Activated T-cell treated with anti-CD3 and anti-CD28 coated beads for 4 hours (primary cell): ENCODE results near the gene SHROOM1.

ENCODE experiments used
- DNase-seq: peaks from one replicate; pipeline ENCODE4 v3.0.0-alpha.2; 2020

Gene SHROOM1

DNA sequence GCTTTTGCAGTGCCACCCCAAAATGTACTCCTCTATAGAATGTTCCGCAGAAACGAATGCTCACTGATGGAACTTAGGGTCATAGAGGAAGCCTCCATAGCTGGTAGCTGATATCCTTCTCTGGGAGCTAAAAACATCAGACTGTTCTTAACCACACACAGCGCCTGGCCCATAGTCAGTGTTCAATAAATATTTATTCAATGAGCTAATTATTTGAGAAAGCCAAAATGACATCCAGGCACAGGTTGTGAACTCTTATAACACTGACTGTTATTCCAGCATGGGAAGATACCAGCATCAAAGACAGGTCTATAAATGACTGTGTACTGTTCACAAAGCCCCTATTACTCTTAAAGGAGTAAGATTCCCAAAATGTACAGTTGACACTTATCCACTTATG, 22.9 kb upstream of the SHROOM1 start:
- no peak for DNase-seq

DNA sequence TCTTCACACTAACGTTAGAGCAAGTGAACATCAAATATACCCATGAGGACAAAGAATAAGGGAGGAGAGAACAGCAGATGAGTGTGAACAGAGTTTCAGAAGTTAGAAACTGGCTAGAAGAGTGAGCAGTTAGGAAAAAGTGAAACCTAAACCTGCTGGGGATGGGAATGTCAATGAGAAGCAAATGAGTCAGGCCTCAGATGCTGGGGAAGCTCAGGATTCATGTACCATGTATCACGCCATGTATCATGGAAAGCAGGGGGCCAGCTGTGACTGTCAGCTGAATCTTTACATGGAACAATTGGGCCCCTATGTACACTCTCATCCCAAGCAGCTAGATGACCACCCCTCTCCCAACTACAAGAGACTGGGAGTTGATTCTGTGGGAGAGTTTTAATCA, 19.6 kb upstream of the SHROOM1 start:
- DNase-seq: no peak

DNA sequence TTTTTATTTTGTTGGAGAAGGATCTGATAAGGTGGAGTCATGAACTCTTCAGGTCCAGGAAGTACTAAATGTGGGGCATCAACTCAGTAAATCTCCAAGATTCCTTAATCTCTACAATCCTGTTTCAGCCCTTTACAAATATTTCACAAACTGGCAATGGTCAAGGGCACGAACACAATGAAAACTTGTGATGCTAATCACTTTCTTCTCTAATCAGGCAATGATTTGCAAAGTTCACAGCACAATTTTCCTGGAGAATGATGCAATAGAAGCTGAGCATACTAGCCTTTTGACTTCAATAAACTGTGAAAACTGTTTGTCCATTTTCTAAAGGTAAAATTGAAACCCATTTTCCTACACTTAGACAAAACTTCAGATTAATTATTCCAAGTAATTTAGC, 18.9 kb upstream of the SHROOM1 start:
- DNase-seq: no peak

DNA sequence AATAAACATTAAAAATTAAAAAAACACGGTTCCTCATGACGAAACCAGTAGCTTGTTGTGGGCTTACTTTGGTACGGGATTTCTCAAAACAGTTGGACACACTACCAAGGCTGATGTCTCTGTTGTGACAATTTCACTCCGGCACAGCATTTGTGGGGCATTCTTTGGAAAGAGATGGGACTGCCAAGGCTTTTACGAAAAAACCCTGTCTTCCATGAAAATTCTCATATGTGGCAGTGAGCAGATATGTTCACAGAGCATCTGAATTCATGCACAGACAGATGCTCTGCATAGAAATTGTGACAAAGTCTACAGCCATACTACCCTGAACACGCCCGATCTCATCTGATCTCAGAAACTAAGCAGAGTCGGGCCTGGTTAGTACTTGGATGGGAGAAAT, 17.8 kb upstream of the SHROOM1 start:
- DNase-seq: no peak

DNA sequence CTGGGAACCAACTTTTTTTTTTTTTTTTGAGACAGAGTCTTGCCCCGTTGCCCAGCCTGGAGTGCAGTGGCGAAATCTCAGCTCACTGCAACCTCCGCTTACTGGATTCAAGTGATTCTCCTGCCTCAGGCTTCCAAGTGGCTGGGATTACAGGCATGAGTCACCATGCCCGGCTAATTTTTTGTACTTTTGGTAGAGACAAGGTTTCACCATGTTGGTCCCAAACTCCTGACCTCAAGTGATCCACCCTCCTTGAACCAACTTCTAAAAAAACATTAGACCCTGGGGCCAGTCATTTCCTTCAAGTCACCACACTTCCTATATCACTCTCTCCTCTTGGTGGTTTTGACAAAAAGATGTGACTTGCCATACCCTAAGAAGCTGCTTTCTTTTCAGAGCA, 10.9 kb upstream of the SHROOM1 start:
- DNase-seq: no peak

DNA sequence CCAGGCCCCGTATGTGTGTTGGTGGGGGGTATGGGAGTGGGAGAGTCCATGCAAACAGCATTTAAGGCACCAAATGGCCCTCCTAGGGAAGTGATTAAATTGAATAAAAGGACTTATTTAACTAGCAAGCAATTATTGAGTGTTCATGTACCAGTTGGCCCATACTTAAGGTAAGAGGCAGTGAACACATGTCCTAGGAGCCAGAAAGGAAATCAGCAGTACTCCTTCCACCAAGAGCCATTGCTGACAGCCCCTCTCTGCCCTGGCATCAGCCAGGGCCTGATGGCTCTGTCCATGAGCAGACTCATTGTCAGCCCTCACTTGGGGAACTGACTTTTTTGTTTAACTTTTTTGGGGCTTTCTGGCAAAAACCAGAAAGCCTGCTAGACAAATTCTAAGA, 10.4 kb upstream of the SHROOM1 start:
- DNase-seq: no peak

DNA sequence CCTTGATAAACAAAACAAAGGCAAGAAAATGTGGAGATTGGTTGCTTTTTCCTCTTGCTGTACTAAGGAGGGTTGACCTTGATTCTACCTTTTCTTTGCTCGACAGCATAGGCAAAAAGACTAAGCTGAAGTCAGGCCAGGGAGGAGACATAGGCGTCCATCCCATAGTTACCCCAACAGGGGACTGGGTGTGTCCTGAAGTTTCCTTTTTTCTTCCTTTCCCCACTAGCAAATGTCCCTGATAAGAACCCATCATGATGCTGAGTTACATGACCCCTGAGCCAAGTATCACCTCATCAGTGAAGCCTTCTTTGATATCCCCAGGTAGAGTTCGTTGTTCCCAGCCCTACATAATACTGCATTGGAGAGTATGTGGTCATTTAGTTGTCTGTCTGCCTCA, 9.9 kb upstream of the SHROOM1 start:
- no peak for DNase-seq

DNA sequence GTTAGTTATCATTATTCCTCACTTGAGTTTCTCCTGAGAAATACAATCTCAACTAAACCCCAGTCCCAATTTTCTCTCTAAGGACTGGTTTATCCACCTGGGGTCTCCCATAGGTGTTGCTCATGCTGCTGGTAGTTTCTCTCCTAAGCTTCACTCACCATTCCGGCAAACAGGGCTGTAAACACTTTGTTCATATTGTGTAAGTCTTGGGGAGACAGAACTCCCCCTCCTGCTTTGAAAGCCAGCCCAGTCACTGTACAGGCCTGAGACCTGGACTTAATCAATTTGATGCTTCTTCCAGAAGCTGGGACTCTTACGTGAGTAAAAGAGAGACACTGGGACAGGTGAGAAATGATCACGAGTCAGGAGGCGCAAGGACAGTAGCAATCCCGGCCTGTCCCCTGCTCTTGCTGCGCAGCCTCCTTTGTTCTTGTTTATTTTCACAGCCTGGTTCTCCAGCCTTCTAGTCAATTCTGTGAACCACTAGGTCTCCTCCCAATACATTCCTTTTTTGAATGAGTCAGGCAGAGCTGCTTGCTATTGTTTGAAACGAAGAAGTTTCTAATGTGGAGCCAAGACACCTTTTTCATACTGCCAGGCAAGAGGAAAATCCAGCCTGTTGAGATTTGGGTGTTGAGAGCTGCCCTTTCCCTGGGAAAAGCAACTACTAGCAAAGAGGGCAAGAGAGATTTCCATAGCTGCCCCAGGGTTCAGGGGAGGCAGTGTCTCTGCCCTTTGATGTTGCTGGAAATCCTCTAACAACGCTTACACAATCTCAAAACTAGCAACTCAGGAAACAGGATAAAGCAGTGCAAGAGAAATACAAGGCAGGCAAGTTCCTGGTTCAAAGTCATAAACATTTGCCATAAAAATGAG, 9.2 kb upstream of the SHROOM1 start:
- DNase-seq: no peak

DNA sequence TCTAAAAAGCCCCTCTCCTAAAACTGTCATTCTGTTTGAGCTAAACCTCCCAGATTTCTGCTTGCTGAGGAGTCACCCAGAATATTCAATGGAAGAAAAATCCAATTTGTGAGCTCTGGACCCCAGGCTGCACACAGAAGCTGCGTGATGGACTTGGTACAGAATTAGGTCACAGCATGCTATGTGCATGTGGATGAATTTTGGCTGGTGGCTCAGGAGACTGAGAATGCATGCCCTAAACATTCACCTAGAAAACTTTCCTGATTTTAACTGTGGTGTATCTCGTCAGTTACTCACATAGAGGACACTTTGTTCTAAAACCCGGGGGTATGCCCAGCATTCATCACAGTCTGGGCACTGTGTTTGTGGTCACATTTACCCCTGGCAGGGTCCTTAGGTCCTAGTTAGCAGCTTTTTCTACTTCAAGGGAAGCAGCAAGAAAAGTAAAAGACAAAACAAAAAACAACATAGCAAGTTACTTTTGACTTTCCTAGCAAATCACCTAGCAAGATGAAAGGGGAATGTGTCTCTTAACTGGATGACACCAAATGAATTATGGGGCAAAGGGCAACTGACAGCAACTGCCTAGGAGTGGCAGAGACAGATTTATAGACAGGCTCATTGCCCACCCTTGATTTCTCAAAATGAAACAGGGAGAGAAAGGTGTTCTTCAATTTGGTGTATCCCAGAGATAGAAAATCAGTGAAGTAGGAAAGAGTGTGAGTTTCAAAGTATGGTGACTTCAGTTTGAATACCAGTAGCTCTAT, 8.3 kb upstream of the SHROOM1 start:
- DNase-seq: no peak

DNA sequence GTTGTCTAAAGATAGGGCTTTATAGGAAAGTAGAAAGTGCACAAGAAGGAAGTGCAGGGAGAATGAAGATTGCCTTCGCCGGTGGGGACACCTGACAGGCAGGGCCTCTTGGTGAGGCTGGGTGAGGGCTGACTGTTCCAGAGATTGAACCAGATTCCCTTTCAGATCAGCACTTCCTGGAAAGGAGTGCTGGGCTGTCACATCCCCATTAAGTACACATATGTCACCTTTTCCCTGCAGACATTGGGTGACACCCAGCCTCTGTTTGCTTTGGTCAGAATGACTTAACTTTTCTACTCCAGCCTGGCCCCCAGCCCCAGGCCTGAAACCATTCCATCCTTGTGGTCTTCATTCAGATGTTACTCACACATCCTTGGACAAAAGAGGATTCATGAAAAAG, 7.4 kb upstream of the SHROOM1 start:
- DNase-seq: no peak

DNA sequence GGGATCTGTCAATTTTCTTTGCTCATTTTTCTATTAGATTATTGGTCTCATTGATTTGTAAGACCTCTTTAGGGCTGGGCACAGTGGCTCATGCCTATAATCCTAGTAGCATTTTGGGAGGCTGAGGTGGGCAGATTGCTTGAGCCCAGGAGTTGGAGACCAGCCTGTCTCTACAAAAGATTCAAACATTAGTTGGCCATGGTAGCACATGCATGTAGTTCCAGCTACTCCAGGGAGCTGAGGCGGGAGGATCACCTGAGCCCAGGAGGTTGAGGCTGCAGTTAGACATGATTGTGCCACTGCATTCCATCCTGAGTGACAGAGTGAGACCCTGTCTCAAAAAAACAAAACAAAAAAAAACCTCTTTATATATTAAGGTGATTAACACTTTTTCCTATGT, 6.4 kb upstream of the SHROOM1 start:
- DNase-seq: no peak

DNA sequence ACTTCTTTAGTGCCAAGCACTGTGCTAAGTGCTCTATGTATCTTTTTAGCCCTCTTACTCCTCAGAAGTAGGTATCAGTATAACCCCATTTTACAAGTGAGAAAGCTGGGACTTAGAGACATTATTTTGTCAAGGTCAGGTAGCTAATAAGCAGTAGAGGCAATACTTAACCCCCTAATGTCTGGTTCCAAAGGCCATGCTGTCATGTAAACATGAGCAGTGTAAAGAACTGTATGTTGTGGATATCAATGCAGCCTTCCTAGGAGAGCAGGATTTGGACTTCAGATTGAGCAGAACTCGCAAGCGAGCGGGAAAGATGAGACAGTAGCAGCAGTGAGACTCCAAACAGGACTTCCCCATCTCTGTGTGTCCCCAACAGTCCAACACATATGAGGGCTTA, 3.6 kb upstream of the SHROOM1 start:
- DNase-seq: no peak

DNA sequence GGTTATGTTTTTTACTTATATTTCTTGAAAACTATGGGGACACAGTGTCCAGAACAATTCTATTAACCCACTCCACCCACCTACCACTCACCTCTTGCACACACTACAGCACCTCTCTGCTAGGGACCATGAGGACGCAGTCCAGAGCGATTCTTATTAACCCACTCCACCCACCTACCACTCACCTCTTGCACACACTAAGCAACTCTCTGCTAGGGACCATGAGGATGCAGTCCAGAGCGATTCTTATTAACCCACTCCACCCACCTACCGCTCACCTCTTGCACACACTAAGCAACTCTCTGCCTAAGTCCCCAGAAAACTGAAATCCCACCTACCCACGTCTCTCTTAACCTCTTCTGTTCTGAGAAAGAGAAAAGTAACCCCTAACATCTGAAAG, 2.2 kb upstream of the SHROOM1 start:
- no peak for DNase-seq

DNA sequence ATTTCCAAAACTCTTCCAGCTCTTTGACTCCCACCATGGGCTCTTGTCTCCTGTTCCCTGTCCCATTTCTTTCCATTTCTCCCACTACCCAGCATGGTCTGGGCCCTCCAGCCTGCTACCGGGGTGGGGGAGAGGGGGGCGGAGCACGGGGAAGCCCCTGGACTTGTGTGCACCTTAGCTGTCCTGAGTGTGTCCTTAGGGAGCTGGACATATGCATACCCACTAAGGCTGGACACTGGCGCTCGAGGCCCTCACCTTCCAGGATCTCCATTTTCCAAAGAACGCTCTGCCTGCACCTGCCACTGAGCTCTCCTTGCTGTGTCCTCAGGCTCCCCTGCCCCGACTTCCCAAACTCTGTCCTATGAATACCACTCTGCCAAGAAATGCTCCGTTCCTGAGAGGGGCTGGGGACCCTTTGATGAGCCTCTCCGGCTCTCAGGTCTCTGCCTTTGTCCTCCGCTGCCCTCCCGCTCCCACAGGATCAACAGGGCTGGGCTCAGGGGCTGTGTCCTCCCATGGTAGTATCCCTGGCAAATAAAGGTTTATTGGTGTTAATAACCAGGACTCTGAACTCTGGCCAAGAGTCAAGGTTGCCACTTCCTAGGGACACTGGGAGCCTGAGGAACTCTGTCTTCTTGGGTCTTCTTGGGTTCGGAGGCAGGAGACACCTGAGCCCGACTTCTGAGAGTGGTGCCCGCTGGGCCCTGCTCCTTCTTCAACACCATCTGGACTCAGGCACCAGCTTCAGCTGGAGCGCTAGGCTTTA, 831 bp upstream of the SHROOM1 start:
- no peak for DNase-seq

DNA sequence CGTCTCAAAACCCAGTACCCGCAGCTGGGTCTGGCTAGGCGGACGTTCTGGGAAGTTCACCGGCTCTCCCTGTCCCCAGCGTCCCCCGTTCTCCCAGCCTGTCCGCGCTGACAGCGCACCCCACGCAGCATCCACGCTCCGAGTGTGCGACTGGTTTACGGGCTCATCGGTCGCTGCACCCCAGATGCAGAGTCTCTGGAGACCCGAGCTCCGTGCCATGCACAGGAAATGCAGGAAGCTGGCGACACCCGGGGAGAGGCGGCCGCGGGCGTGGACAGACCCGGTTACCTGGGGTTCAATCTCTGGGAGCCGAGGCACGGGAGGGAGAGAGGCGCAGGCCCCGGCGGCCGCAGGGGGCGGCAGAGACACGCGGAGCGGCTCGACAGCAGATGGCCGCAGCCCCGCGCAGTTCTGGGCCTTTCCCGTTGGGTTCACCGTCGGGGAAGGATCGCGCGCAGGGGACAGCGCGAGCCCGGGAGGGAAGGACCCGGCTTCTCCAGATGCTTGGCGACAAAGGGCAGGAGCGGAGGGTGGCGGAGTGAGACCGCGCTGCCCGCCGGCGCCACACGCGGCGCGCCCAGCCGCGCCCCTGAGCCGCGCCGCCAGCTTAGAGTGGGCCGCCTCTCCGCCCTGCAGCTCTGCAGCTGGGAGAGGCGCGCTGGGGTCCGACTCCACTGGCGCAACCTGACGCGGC, 558 bp downstream of the SHROOM1 start:
- peak; percentile 56 for DNase-seq

DNA sequence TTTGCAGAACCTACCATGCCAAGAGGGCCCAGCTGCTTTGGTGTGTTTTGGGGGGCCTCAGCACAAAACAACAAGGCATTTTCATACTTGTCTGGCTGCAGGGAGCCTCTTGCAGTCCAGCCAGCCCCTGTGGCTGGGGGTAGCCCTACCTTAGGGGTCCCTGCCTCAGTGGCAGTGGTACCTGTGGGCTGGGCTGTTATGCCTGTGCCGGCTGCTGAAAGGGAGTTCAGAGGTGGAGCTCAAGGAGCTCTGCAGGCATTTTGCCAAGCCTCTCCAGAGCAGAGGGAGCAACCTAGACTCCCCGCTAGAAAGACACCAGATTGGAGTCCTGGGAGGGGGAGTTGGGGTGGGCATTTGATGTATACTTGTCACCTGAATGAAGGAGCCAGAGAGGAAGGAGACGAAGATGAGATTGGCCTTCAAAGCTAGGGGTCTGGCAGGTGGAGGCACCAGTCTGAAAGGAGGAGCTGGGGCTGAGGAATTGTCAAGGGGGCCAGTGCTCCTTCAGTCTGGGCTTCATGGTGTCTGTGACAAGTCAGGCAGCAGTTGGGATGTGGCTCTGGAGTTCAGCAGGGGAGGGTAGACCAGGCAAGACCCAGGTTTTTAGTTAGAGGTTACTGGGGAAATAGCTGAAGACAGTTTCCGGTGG, 1.5 kb downstream of the SHROOM1 start:
- DNase-seq: no peak

DNA sequence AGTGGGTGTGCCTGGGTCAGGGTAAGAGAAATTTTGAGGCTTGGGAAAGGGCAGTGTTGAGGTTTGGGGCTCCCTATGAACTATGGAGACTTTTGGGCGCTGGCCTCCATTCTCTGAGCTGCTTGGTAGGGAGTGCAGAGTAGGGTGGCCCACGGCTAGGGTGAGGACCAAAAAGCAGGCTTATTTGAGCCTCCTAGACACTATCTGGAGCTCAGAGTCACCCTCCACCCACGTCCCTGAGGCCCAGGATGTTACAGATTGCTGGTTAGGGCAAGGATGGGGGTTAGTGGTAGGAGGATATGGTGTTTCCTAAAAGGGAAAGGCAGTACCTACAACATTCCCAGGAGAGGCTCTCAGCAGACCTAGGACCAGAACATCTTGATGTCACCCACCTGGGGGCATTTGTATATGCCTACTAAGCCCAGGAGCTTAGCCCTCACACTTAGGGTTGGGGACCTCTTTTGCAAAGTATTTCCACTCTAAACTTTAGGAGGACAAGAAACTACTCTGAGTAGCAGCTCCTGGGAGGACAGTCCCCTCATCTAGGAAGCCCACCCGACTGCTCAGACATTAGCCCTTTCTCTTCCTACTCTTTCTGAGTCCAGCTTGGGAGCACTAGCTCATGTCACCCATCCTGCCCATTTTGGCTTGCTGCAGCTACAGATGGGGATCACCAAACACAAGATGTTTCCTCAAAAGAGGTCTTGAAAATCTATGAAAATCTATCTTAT, 2.3 kb downstream of the SHROOM1 start:
- no peak for DNase-seq

DNA sequence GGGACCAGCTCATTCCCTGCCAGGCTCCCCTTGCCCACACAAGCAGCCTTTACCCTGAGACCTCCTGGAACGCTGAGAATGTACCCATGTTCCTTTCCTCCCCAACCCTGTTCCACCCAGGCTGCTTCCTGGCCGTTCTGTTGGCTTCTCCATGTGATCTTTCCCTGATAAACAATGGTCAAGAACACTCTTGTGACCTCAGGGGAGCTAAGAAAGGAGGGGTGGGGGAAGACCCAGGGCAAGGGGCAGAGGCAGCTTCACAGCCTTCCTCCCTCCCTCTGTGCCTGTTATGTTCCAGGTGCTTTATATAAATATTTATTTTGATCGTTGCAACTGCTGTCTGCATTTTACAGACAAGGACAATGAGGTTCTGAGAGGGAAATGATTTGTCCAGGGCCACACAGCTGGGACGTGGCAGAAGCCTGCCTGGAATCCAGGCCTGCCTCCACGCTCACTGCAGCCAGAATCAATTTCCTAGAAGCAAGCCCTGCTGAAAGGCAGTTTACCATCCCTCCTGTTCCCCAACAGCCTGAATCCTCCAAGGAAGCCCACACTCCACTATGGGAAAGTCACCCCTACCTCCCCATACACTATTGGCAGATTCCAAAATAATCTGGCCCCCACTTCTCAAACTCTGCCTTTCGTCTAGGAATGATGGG, 3.9 kb downstream of the SHROOM1 start:
- no peak for DNase-seq

DNA sequence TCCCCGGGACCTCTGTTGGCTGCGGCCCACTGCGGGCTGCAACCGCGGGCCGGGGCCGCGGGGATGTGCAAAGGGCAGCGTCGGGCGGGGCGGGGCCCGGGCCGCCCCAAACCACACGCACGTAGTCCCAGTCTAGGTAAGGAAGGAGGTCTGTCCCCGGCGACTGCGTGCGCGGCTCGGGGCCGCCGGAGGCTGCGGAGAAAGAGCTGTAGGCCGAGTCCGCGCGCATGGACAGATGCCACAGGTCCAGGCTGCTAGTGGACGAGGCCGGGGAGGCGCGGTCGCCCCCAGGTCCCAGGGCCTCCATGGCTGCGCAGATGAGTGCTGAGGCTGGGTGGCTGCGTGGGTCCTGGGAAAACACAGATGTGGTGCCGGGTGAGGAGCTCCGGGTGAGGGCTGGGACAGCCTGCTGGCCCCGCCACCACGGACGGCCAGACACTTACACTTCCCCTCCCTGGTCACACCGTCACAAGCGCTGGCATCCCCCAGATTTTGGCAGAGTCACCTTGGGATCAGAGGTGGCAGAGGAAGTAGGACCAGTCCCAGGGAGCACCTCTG, 4.5 kb downstream of the SHROOM1 start:
- DNase-seq: no peak

DNA sequence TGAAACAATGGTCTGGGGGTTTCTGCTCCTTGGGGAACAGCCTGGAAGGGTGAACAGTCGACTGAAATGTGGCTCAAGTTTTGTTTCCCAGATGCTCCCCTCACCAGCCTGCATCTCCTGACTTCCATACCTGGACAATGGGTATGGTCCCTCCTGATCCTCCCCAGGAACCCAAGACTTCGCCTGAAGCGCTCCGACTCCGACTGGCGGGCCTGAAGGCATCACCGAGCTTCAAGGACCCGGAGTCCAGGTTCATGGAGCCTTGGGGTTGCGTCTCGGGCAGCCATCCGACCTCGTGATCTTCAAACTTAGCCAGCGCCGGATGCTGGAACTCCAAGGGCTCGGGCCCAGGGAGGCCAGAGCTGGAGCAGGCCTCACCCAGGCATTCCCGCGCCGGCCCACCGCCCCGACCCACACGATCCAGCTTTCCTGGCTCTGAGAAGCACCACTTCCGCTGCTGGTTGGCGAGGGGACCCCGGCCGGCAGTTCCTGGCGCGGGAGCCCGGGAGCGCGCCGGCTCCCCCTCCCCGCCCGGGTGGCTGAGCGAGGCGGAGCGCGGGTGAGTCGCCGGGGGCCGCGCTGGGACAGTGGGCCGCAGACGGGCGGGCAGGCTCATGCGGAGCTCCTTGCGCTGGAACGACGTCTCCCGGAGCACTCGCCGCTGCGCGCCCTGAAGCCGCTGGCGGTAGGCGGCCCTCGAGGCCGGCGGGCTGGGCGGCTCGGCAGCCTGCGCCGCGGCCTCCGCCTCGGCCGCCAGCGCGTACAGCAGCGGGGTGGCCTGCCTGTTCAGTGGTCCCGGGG, 5.2 kb downstream of the SHROOM1 start:
- DNase-seq: no peak
